ENCODE results near the gene PRDM2.

GRCh38 chr1:13732971-13733667 is 33.1 kb downstream of the PRDM2 start:
- TF ChIP-seq CTCF (conservative IDR thresholded peaks at IDR 0.05) (no peak), ZFX (IDR thresholded peaks at IDR 0.05) (no peak)

Measured in C4-2B (cell line).